H1 (cell line): ENCODE measurements around the gene ARR3.

Experiments used
- EZH2 ChIP-seq: fragments of 200-600 bp; sonication (generic); IDR thresholded peaks from 2 replicates; pipeline ENCODE4 v1.7.1; 2012; ENCODE audit warnings: low read depth, mild to moderate bottlenecking, moderate library complexity, low read length, inconsistent platforms; ENCODE audit not compliant: severe bottlenecking
- JUND ChIP-seq: IDR thresholded peaks from 2 replicates; pipeline ENCODE4 v1.6.1; 2011; ENCODE audit warnings: mild to moderate bottlenecking, improper control_type of control experiment, low read length
- SIRT6 ChIP-seq: IDR thresholded peaks from one replicate; pipeline ENCODE4 v1.7.1; 2012; ENCODE audit warnings: low read length, inconsistent platforms
- SP1 ChIP-seq: IDR thresholded peaks from 2 replicates; pipeline ENCODE4 v1.6.1; 2011; ENCODE audit warnings: low read depth, low read length
- TF ChIP-seq, protein P1 (sequence below), 3 experiments: IDR thresholded peaks; 1 replicate in 2 of 3; 2 replicates in 1 of 3; pipeline versions ENCODE4 v1.5.1 to v1.6.1; 2011; ENCODE audit warnings: low read length in 3 of 3, mild to moderate bottlenecking in 3 of 3, inconsistent platforms in 2 of 3, low read depth in 1 of 3, moderate library complexity in 1 of 3; ENCODE audit not compliant: insufficient read depth in 1 of 3; ENCODE audit errors: control extremely low read depth in 1 of 3

DNA sequence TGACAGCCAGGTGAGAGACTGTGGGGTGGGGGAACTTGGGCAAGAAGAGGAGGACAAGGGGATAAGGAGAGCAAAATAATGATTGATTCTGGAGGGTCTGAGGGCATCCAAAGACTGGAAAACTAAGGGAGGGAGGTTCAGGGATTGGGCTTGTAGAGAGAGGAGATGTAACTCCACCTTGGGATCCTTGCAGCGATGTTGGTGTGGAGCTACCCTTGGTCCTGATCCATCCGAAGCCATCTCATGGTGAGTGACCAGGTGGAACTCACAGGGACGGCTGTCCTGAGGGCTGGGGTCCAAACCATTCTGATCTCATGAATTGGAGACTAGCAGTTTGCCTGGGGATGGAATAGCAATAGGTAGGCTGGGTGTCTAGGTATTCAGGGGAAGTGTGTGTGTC lies 12.4 kb downstream of the ARR3 start:
- TF ChIP-seq SIRT6, result no peak
- no peak for TF ChIP-seq JUND
- TF ChIP-seq, protein P1, sequence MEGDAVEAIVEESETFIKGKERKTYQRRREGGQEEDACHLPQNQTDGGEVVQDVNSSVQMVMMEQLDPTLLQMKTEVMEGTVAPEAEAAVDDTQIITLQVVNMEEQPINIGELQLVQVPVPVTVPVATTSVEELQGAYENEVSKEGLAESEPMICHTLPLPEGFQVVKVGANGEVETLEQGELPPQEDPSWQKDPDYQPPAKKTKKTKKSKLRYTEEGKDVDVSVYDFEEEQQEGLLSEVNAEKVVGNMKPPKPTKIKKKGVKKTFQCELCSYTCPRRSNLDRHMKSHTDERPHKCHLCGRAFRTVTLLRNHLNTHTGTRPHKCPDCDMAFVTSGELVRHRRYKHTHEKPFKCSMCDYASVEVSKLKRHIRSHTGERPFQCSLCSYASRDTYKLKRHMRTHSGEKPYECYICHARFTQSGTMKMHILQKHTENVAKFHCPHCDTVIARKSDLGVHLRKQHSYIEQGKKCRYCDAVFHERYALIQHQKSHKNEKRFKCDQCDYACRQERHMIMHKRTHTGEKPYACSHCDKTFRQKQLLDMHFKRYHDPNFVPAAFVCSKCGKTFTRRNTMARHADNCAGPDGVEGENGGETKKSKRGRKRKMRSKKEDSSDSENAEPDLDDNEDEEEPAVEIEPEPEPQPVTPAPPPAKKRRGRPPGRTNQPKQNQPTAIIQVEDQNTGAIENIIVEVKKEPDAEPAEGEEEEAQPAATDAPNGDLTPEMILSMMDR (IDR thresholded peaks at IDR 0.05; ENCODE audit: control extremely low read depth in 1 of 3, insufficient read depth in 1 of 3, low read depth in 1 of 3, low read length in 3 of 3), result no peak
- TF ChIP-seq EZH2, result no peak
- no peak for TF ChIP-seq SP1
